Ovary (tissue), 10 donors: Measurements from ENCODE around the gene DTX2. TPM values are rescaled to one million over a fixed set of nuclear protein-coding genes. Genes with fewer than 3 reads are reported as not detected.
"Not testable (repeated sequence)": the region's sequence is repeated elsewhere in the genome, so short reads cannot be mapped to it uniquely, and the experiment has no call there.

ENCODE experiments used
- DNase-seq, 5 donors: peaks; one replicate each; pipeline ENCODE4 v3.0.0-alpha.2; 2019 to 2020
- H3K27ac ChIP-seq, 2 donors: fragments of 200-600 bp; one replicate each; pipeline versions ENCODE4 v1.5.1 to v1.8.0; 2019 to 2022
- H3K27me3 ChIP-seq: fragments of 200-600 bp; one replicate; pipeline ENCODE4 v1.8.0; 2022
- H3K36me3 ChIP-seq: fragments of 200-600 bp; sonication (generic); one replicate; pipeline ENCODE4 v1.5.1; 2019
- H3K4me1 ChIP-seq: one replicate; pipeline ENCODE4 v1.8.1; 2013; ENCODE audit warnings: mild to moderate bottlenecking, moderate library complexity; ENCODE audit not compliant: insufficient read depth
- H3K4me3 ChIP-seq: fragments of 200-600 bp; sonication (generic); one replicate; pipeline ENCODE4 v1.5.1; 2017
- H3K9me3 ChIP-seq, 2 donors: fragments of 200-600 bp in 1 of 2; sonication (generic) in 1 of 2; one replicate each; pipeline versions ENCODE4 v1.5.1 to v1.8.1; 2013 to 2019; ENCODE audit warnings: mild to moderate bottlenecking in 1 of 2, moderate library complexity in 1 of 2
- CTCF ChIP-seq, 3 donors: fragments of 450-650 bp in 2 of 3; fragments of 200-600 bp in 1 of 3; IDR thresholded peaks; one replicate each; pipeline versions ENCODE4 v1.5.1 to v1.8.0; 2016 to 2022; ENCODE audit warnings: antibody characterized with exemption in 3 of 3, mild to moderate bottlenecking in 1 of 3
- EP300 ChIP-seq: sonication (generic); formaldehyde crosslinking; IDR thresholded peaks from one replicate; pipeline ENCODE4 v1.6.1; 2017; ENCODE audit warnings: antibody characterized with exemption
- POLR2A ChIP-seq: fragments of 450-650 bp; IDR thresholded peaks from one replicate; pipeline ENCODE4 v1.6.1; 2017; ENCODE audit warnings: antibody characterized with exemption, mild to moderate bottlenecking, moderate library complexity
- WGBS, 3 donors: extraction: QIAGEN DNeasy Blood & Tissue Kit in 1 of 3; methylation state at CpG; one replicate each; pipeline versions ENCODE4 v1.1.5 to v1.1.7; 2013 to 2017; 5-methylcytosine and 5-hydroxymethylcytosine counted together
- intact Hi-C, 4 donors: fragments of 100-400 bp; cut with DNase I; formaldehyde crosslinking; loops; one replicate each; pipeline versions ENCODE4 v1.11.0 to v1.15.1; 2022 to 2023
- long read RNA-seq, 3 donors: library from polyadenylated mRNA in 2 of 3; unstranded in 2 of 3; transcript quantifications; one replicate each; pipeline ENCODE4 v2.0.0 and lab custom pipeline, GENCODE V29; 2021 to 2026
- polyA plus RNA-seq, 2 donors: library from polyadenylated mRNA; stranded (reverse); fragments of 200-250 nt in 1 of 2; fragments of 350-450 nt in 1 of 2; fragmentation: Illumina TruSeq in 1 of 2; extraction: RNeasy Lipid Tissue Mini Kit (QIAGEN cat#74804) in 1 of 2; gene quantifications; one replicate each; pipeline ENCODE4 v1.2.3, GENCODE V29; 2013 to 2014
- total RNA-seq, 7 donors: library from RNA; depleted of rRNA in 2 of 7; stranded (reverse); fragments of >200 nt in 2 of 7; fragmentation: NEBNext Ultra II Directional in 3 of 7; extraction: Animal tissue kit (Norgen Biotek cat#: 25700) in 3 of 7; gene quantifications; one replicate each; pipeline versions ENCODE4 v1.1.0 to v1.2.4, GENCODE V29; 2016 to 2023
- donor health status: DM: no; HTN: no; CAD: no; lungs with moderate emphysema.
- donor health status: DM: no; HTN: no; CAD: no.
- donor health status: Bipolar disorder and iron deficiency.
- donor health status: DM: yes; HTN: yes; CAD: no.
- donor health status: DM: no; HTN: no; CAD: no.
- donor health status: DM: yes; HTN: yes; CAD: no.

The DTX2 gene
- total RNA-seq (10 to 100 TPM; 12.6 to 24.5 (median 16.6) TPM), polyA plus RNA-seq (10 to 100 TPM in 1 of 2 donors, 1 to 10 TPM in 1; 2.2 to 13.3 TPM)
- long read RNA-seq, donor 1, partial matches to known transcripts = 51 of 64 reads
- long read RNA-seq, donor 1, other reads (novel, unspliced or antisense) = 8 of 64 reads
- long read RNA-seq, donor 2, partial matches to known transcripts = 0 of 1 reads
- long read RNA-seq, donor 2, other reads (novel, unspliced or antisense) = 0 of 1 reads
- long read RNA-seq, donor 3, transcript DTX2-206 (11 exons, 2,623 nt) = major isoform, 6 of 22 reads
- long read RNA-seq, donor 3, partial matches to known transcripts = 7 of 22 reads
- long read RNA-seq, donor 3, other reads (novel, unspliced or antisense) = 8 of 22 reads

- peak in 3 of 5 donors; percentile 44 to 68 (median 68) for DNase-seq
- H3K27ac ChIP-seq, H3K4me1 ChIP-seq, H3K9me3 ChIP-seq, H3K27me3 ChIP-seq, intact Hi-C loops, H3K36me3 ChIP-seq: not testable (repeated sequence)
- 1% methylated on average over 20 of the region's 54 CpGs; no CpG with 5 or more reads in 2 of the 3 donors for WGBS, 3 donors
- peak within 1 kb of the TSS; percentile 47 for H3K4me3 ChIP-seq
Observed at GRCh38 chr7:76461464-76462101, at the start of gene DTX2. Gene DTX2, plus strand, starts transcription at chr7:76461709. Its CDS starts 18,801 bp downstream, at chr7:76480510.

GRCh38 chr7:76412249-76412648 is 49.3 kb upstream of the DTX2 start:
- Histone ChIP-seq H3K4me3 (no peak overlapping the region), H3K27me3 (no peaks in the 10 kb centered on the region), H3K9me3 (no peaks in the 10 kb centered on the region), H3K4me1 (no peaks in the 10 kb centered on the region), H3K36me3 (no peaks in the 10 kb centered on the region), H3K27ac (no peak overlapping the region)
- 65 to 81% (median 80%) methylated on average over 5 of the region's 5 CpGs for WGBS, 3 donors
- TF ChIP-seq CTCF (IDR thresholded peaks at IDR 0.05) = no peak
- TF ChIP-seq POLR2A = no peak
- no peak for TF ChIP-seq EP300
- no peak for DNase-seq
- intact Hi-C loops = loop anchor here in 1 of 4 donors (10.0 kb wide), 1 partner anchor 57 kb away; the partner anchor contains the start of gene YWHAG

- H3K27ac ChIP-seq, H3K9me3 ChIP-seq, DNase-seq, H3K36me3 ChIP-seq, H3K27me3 ChIP-seq, H3K4me3 ChIP-seq, H3K4me1 ChIP-seq: not testable (repeated sequence)
- 94 to 96% (median 95%) methylated on average over 10 of the region's 10 CpGs for WGBS, 3 donors
- intact Hi-C loops = loop anchor here in 1 of 4 donors (10.0 kb wide), 1 partner anchor 63 kb away; the partner anchor contains the start of gene YWHAG
Observed at GRCh38 chr7:76417654-76418310, 43.7 kb upstream of the DTX2 start.

- intact Hi-C loops, DNase-seq, H3K4me1 ChIP-seq, H3K36me3 ChIP-seq, H3K4me3 ChIP-seq, H3K27ac ChIP-seq, H3K27me3 ChIP-seq, H3K9me3 ChIP-seq: not testable (repeated sequence)
- 84 to 90% (median 86%) methylated on average over 6 of the region's 6 CpGs for WGBS, 3 donors
Observed at GRCh38 chr7:76421097-76421496, 40.4 kb upstream of the DTX2 start.

- intact Hi-C loops = no loop called here
- 32 to 40% (median 36%) methylated on average over 15 of the region's 15 CpGs for WGBS, 3 donors
- no peak for DNase-seq
- H3K36me3 ChIP-seq = no peaks in the 10 kb centered on the region
- TF ChIP-seq POLR2A (no peak), EP300 (no peak), CTCF (IDR thresholded peaks at IDR 0.05) (no peak)
- H3K4me3 ChIP-seq = no peak overlapping the region
- H3K27ac ChIP-seq = no peak overlapping the region
- H3K4me1 ChIP-seq = no peaks in the 10 kb centered on the region
- no peaks in the 10 kb centered on the region for H3K27me3 ChIP-seq
- H3K9me3 ChIP-seq = no peaks in the 10 kb centered on the region
Observed at GRCh38 chr7:76423666-76424412, 37.7 kb upstream of the DTX2 start.
